Naive thymus-derived CD8-positive, alpha-beta T cell (primary cell): ENCODE results near the gene NT5C2. TPM values are rescaled to one million over a fixed set of nuclear protein-coding genes. Genes with fewer than 3 reads are reported as not detected.
"Not testable (repeated sequence)": the region's sequence is repeated elsewhere in the genome, so short reads cannot be mapped to it uniquely, and the experiment has no call there.

Experiments
- ATAC-seq, 2 donors: fragments of 150-1000 bp; cut with Tn5 transposase in 1 of 2; sonication (Bioruptor Pico), chemical (Tn5 transposase) in 1 of 2; 1 replicate in 1 of 2; 2 replicates in 1 of 2; pipeline ENCODE4 v1.10.0; 2021; ENCODE audit warnings: mild to moderate bottlenecking in 2 of 2, moderate library complexity in 2 of 2
- POLR2A ChIA-PET: fragments of 350-600 bp; sonication (Branson Sonifier 250); formaldehyde crosslinking; loops from one replicate; lab custom pipeline; 2021; ENCODE audit warnings: antibody characterized with exemption; lab: Charles Lee
- DNase-seq, 10 donors: peaks; one replicate each; pipeline versions ENCODE4 v3.0.0 to v3.0.0-alpha.2; 2020 to 2022
- H3K27ac Mint-ChIP-seq, 10 donors: one replicate each; pipeline ENCODE4 v1.8.0; 2020 to 2022; ENCODE audit warnings: mild to moderate bottlenecking in 10 of 10, mixed read lengths in 10 of 10, moderate library complexity in 4 of 10, inconsistent platforms in 1 of 10
- H3K27me3 Mint-ChIP-seq, 5 donors: one replicate each; pipeline ENCODE4 v1.8.0; 2021 to 2022; ENCODE audit warnings: mixed read lengths in 5 of 5
- H3K36me3 Mint-ChIP-seq, 3 donors: one replicate each; pipeline ENCODE4 v1.8.0; 2020 to 2022; ENCODE audit warnings: mixed read lengths in 3 of 3, mild to moderate bottlenecking in 2 of 3, inconsistent platforms in 1 of 3
- H3K4me1 Mint-ChIP-seq, 4 donors: one replicate each; pipeline ENCODE4 v1.8.0; 2021 to 2022; ENCODE audit warnings: mixed read lengths in 4 of 4
- H3K4me3 Mint-ChIP-seq, 10 donors: one replicate each; pipeline ENCODE4 v1.8.0; 2020 to 2022; ENCODE audit warnings: mild to moderate bottlenecking in 10 of 10, mixed read lengths in 10 of 10, moderate library complexity in 6 of 10, inconsistent platforms in 1 of 10
- H3K9me3 Mint-ChIP-seq, 9 donors: one replicate each; pipeline ENCODE4 v1.8.0; 2020 to 2022; ENCODE audit warnings: mixed read lengths in 9 of 9, mild to moderate bottlenecking in 3 of 9, inconsistent platforms in 1 of 9, moderate library complexity in 1 of 9
- polyA plus RNA-seq, 3 donors: library from polyadenylated mRNA; unstranded; fragments of 300-500 nt; fragmentation: Illumina TruSeq; gene quantifications; one replicate each; pipeline ENCODE4 v1.2.3, GENCODE V29; 2021
- total RNA-seq, 8 experiments: library from RNA in 2 of 8; stranded (reverse) in 2 of 8; gene quantifications; one replicate each; pipeline ENCODE4 v1.2.3 and lab custom pipeline; 2021 to 2026

Gene NT5C2
- total and polyA plus RNA-seq, 5 experiments from 2014 or later: 48.1 to 94.7 (median 63.9) TPM

- not testable (repeated sequence) for H3K36me3 Mint-ChIP-seq, H3K4me1 Mint-ChIP-seq, ATAC-seq, H3K4me3 Mint-ChIP-seq, DNase-seq, H3K27ac Mint-ChIP-seq
- peaks cover 0 to 17% (median 5%) of the 10 kb centered on the region in 9 donors for H3K9me3 Mint-ChIP-seq
- peaks cover 0 to 14% (median 2%) of the 10 kb centered on the region in 5 donors for H3K27me3 Mint-ChIP-seq
- POLR2A ChIA-PET: interaction anchor here (0.6 kb wide), 1 partner anchor 12 kb away, joined by 3 read pairs; no protein-coding TSS in a partner anchor
These were observed 23.3 kb upstream of the NT5C2 start for GRCh38 chr10:103216362-103216761.

- ATAC-seq: no peak
- Mint-ChIP-seq H3K4me3 (no peak overlapping the region), H3K27me3 (peaks cover 0 to 14% (median 2%) of the 10 kb centered on the region in 5 donors), H3K9me3 (peaks cover 0 to 17% (median 5%) of the 10 kb centered on the region in 9 donors), H3K27ac (peak overlapping the region in 1 of 10 donors; percentile 7), H3K36me3 (peaks cover 0 to 7% (median 3%) of the 10 kb centered on the region in 3 donors), H3K4me1 (no peaks in the 10 kb centered on the region)
- POLR2A ChIA-PET: no interaction called here
- DNase-seq: no peak
These were observed 22.5 kb upstream of the NT5C2 start for GRCh38 chr10:103215601-103216000.

GRCh38 chr10:103210262-103210661 lies 17.2 kb upstream of the NT5C2 start:
- POLR2A ChIA-PET, H3K4me3 Mint-ChIP-seq: not testable (repeated sequence)

GRCh38 chr10:103207643-103208042 lies 14.6 kb upstream of the NT5C2 start:
- H3K27me3 Mint-ChIP-seq: peaks cover 0 to 15% (median 0%) of the 10 kb centered on the region in 5 donors
- H3K4me3 Mint-ChIP-seq, H3K4me1 Mint-ChIP-seq, ATAC-seq, POLR2A ChIA-PET, H3K27ac Mint-ChIP-seq, H3K36me3 Mint-ChIP-seq, DNase-seq: not testable (repeated sequence)
- H3K9me3 Mint-ChIP-seq: peaks cover 0 to 14% (median 5%) of the 10 kb centered on the region in 9 donors

More at GRCh38 chr10:103210262-103210661, 17.2 kb upstream of the NT5C2 start:
- not testable (repeated sequence) for DNase-seq, H3K27ac Mint-ChIP-seq, ATAC-seq, H3K36me3 Mint-ChIP-seq, H3K4me1 Mint-ChIP-seq
- H3K9me3 Mint-ChIP-seq: peaks cover 0 to 17% (median 5%) of the 10 kb centered on the region in 9 donors
- peaks cover 0 to 17% (median 0%) of the 10 kb centered on the region in 5 donors for H3K27me3 Mint-ChIP-seq

DNA sequence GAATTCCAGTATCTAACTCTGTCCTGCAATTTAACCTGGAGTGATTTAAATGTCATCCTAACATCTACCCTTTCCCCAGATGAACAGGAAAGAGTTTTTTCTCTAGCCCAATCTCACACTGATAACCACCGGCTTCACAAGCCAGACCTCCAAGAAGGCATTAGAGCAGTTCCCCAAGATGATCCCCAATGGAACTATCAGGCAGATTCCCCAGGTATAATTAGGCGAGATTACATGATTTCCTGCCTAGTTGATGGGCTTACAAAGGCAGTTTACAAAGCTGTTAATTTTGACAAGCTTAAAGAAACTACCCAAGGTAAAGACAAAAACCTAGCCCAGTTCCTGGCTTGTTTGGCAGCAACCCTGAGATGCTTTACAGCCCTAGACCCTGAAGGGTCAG lies 14.1 kb upstream of the NT5C2 start:
- peaks cover 0 to 5% (median 0%) of the 10 kb centered on the region in 3 donors for H3K36me3 Mint-ChIP-seq
- POLR2A ChIA-PET: no interaction called here

GRCh38 chr10:103206715-103207114 lies 13.6 kb upstream of the NT5C2 start:
- H3K9me3 Mint-ChIP-seq, POLR2A ChIA-PET, H3K4me1 Mint-ChIP-seq, H3K36me3 Mint-ChIP-seq, ATAC-seq, H3K4me3 Mint-ChIP-seq, DNase-seq, H3K27me3 Mint-ChIP-seq: not testable (repeated sequence)
- peak overlapping the region in 1 of 10 donors; percentile 28 for H3K27ac Mint-ChIP-seq

More for the DNA sequence above, 14.1 kb upstream of the NT5C2 start:
- ATAC-seq: no peak
- Mint-ChIP-seq H3K4me1 (no peaks in the 10 kb centered on the region), H3K9me3 (peaks cover 0 to 10% (median 2%) of the 10 kb centered on the region in 9 donors), H3K27ac (no peak overlapping the region), H3K27me3 (peaks cover 0 to 10% (median 0%) of the 10 kb centered on the region in 5 donors), H3K4me3 (no peak overlapping the region)
- no peak for DNase-seq

DNA sequence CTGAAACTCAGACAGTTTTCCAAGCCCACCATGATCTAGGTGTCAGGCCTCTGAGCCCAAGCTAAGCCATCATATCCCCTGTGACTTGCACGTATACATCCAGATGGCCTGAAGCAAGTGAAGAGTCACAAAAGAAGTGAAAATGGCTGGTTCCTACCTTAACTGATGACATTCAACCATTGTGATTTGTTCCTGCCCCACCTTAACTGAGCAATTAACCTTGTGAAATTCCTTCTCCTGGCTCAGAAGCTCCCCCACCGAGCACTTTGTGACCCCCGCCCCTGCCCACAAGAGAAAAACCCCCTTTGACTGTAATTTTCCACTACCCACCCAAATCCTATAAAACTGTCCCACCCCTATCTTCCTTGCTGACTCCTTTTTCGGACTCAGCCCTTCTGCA lies 12.3 kb upstream of the NT5C2 start:
- H3K9me3 Mint-ChIP-seq, H3K36me3 Mint-ChIP-seq, ATAC-seq, DNase-seq, H3K27me3 Mint-ChIP-seq, H3K27ac Mint-ChIP-seq, POLR2A ChIA-PET, H3K4me3 Mint-ChIP-seq, H3K4me1 Mint-ChIP-seq: not testable (repeated sequence)

DNA sequence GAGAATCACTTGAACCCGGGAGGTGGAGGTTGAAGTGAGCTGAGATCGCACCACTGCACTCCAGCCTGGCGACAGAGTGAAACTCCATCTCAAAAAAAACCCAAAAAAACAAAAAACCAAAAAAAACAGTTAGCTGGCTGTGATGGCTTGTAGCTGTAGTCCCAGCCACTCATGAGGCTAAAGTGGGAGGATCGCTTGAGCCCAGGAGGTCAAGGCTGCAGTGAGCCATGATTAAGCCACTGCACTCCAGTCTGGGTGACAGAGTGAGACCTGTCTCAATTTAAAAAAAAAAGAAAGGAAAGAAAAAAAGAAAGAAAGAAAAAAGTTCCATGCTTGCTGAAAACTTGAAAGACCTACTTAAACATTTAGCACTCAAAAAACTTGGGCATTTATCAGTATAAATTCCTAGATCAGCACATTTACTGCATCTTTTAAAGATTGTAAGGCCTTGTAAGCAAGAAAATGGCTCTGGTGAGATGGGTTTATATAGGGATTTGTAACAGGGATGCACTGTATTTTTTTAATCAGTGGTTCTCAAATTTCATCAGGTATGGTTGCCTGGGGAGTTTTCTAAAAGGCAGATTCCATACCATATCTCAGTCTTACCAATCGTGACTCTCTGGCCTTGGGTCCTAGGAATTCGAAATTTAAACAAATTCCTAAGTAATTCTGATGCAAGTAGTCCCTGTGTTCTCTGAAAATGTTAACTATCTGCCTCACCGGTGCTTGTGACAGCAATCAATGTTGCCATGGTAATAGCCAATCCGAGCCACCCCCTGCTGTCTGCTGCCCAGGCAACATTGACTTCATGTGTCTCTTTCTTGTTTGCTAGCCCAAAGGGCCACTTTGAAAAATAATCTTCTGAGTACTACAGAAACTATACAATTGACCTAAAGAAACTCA lies 11.5 kb upstream of the NT5C2 start:
- Mint-ChIP-seq H3K27ac (peak overlapping the region in 1 of 10 donors; percentile 32), H3K27me3 (peaks cover 0 to 7% (median 0%) of the 10 kb centered on the region in 5 donors), H3K4me3 (no peak overlapping the region), H3K9me3 (peaks cover 0 to 4% (median 0%) of the 10 kb centered on the region in 9 donors), H3K36me3 (no peaks in the 10 kb centered on the region), H3K4me1 (no peaks in the 10 kb centered on the region)
- POLR2A ChIA-PET: no interaction called here
- DNase-seq (no peak), ATAC-seq (no peak)

DNA sequence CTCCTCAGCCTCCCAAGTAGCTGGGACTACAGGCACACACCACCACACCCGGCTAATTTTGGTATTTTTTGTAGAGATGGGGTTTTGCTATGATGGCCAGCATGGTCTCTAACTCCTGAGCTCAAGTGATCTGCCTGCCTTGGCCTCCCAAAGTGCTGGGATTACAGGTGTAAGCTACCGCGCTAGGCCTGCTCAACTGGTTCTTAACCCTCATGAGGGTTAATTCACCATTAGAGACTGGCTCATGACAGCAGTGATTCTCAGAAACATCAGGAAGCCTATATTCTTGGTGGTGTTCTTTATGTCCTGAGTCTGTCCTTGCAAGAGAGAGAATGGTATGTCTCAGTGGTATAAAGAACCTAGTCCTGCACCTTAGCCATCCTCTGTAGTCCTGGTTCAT lies 10.4 kb upstream of the NT5C2 start:
- ATAC-seq: no peak
- POLR2A ChIA-PET: no interaction called here
- Mint-ChIP-seq H3K4me3 (no peak overlapping the region), H3K4me1 (no peaks in the 10 kb centered on the region), H3K36me3 (no peaks in the 10 kb centered on the region), H3K27me3 (peaks cover 0 to 7% (median 0%) of the 10 kb centered on the region in 5 donors), H3K27ac (no peak overlapping the region), H3K9me3 (peaks cover 0 to 4% (median 0%) of the 10 kb centered on the region in 9 donors)
- no peak for DNase-seq

DNA sequence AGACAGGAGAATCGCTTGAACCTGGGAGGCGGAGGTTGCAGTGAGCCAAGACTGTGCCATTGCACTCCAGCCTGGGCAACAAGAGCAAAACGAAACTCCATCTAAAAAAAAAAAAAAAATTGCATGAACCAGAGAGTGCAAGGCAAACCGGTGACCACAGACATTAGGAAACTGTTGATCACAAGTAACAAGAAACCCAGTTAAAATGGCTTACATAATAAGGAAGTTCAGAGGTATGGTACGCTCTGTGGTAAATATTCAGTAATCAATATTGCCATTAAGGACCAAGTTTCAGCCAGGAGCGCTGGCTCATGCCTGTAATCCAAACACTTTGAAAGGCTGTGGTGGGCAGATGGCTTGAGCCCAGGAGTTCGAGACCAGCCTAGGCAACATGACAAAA lies 9.2 kb upstream of the NT5C2 start:
- Mint-ChIP-seq H3K27ac (no peak overlapping the region), H3K36me3 (no peaks in the 10 kb centered on the region), H3K9me3 (peaks cover 0 to under 1% (median 0%) of the 10 kb centered on the region in 9 donors), H3K27me3 (peaks cover 0 to 7% (median 0%) of the 10 kb centered on the region in 5 donors), H3K4me1 (peaks cover 0 to 2% (median under 1%) of the 10 kb centered on the region in 4 donors), H3K4me3 (no peak overlapping the region)
- DNase-seq: no peak
- POLR2A ChIA-PET: interaction anchor here (0.7 kb wide), 1 partner anchor 9 kb away, joined by 7 read pairs; no protein-coding TSS in a partner anchor
- ATAC-seq: no peak

DNA sequence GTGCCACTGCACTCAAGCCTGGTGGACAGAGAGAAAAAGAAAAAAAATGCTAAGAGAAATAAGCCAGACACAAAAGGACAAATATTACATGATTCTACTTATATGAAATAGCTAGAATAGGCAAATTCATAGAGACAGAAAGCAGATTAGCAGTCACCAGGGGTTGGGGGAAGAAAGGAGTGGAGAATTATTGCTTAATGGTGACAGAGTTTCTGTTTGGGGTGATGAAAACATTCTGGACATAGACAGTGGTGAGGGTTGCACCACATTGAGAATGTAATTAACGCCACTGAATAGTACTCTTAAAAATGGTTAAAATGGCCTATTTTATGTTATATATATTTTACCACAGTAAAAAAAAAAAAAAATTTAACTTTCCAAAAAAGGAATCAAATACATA lies 6.4 kb upstream of the NT5C2 start:
- Mint-ChIP-seq H3K36me3 (no peaks in the 10 kb centered on the region), H3K9me3 (no peaks in the 10 kb centered on the region), H3K4me3 (no peak overlapping the region), H3K27me3 (no peaks in the 10 kb centered on the region), H3K27ac (no peak overlapping the region), H3K4me1 (peaks cover 0 to 3% (median under 1%) of the 10 kb centered on the region in 4 donors)
- POLR2A ChIA-PET: no interaction called here
- ATAC-seq (no peak), DNase-seq (no peak)

DNA sequence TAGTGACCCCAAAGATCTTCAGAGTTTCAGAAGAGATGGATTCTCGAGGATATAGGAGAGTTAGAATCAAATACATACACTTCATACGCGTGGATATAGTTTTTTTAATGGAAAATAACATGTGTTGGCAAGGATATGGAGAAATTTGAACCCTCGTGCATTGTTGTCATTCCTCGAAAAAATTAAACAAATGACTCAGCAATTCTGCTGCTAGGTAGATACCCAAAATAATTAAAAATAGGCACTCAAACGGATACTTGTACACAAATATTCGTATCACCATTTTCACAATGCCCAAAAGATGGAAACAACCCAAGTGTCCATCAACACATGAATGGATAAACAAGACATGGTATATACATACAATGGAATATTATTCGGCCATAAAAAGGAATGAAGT lies 5.6 kb upstream of the NT5C2 start:
- POLR2A ChIA-PET: no interaction called here
- no peaks in the 10 kb centered on the region for H3K9me3 Mint-ChIP-seq
- H3K27ac Mint-ChIP-seq: no peak overlapping the region
- no peak overlapping the region for H3K4me3 Mint-ChIP-seq
- no peaks in the 10 kb centered on the region for H3K27me3 Mint-ChIP-seq
- H3K4me1 Mint-ChIP-seq: peaks cover 2 to 8% (median 4%) of the 10 kb centered on the region in 4 donors
- ATAC-seq: no peak
- no peak for DNase-seq
- no peaks in the 10 kb centered on the region for H3K36me3 Mint-ChIP-seq

DNA sequence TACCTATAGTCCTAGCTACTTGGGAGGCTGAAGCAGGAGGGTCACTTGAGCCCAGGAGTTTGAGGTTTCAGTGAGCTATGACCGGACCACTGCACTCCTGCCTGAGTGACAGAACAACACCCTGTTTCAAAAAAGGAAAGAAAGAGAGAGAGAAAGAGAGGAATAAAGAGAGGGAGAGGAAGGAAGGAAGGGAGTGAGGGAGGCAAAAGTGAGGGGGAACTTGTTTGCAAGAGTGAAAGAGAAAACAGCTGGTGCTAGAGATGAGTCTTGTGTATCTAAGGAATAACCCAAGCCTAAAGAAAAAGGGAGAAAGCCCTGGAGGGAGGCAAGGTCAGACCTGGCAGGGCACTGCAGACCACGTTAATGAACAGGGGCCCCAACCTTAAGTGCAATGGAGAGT lies 4.8 kb upstream of the NT5C2 start:
- no peak overlapping the region for H3K4me3 Mint-ChIP-seq
- no peak overlapping the region for H3K27ac Mint-ChIP-seq
- H3K36me3 Mint-ChIP-seq: no peaks in the 10 kb centered on the region
- H3K27me3 Mint-ChIP-seq: no peaks in the 10 kb centered on the region
- POLR2A ChIA-PET: no interaction called here
- ATAC-seq: no peak
- H3K9me3 Mint-ChIP-seq: no peaks in the 10 kb centered on the region
- H3K4me1 Mint-ChIP-seq: peaks cover 5 to 12% (median 9%) of the 10 kb centered on the region in 4 donors
- DNase-seq: no peak
